HG02610 (cell line): ENCODE measurements around the gene TMEM151B.
A peak's percentile ranks its signal among the peaks of the same experiment; 100 is the strongest.

Experiments
- ATAC-seq: cut with Tn5 transposase; IDR thresholded peaks from one replicate; pipeline ENCODE4 v1.9.1; 2021; ENCODE audit warnings: mild to moderate bottlenecking, moderate library complexity; ENCODE audit not compliant: unreplicated experiment

Gene TMEM151B

GRCh38 chr6:44250067-44250717 is 20.1 kb upstream of the TMEM151B start:
- ATAC-seq = no peak

GRCh38 chr6:44250718-44251123 is 19.5 kb upstream of the TMEM151B start:
- ATAC-seq = no peak

GRCh38 chr6:44251576-44252524 is 18.4 kb upstream of the TMEM151B start:
- no peak for ATAC-seq

GRCh38 chr6:44253307-44254101 is 16.7 kb upstream of the TMEM151B start:
- no peak for ATAC-seq

GRCh38 chr6:44254191-44255104 is 15.8 kb upstream of the TMEM151B start:
- ATAC-seq = no peak

GRCh38 chr6:44255105-44255808 is 15.0 kb upstream of the TMEM151B start:
- no peak for ATAC-seq

- ATAC-seq = no peak
Observed at GRCh38 chr6:44255871-44256774, 14.1 kb upstream of the TMEM151B start.

GRCh38 chr6:44256775-44257024 is 13.6 kb upstream of the TMEM151B start:
- no peak for ATAC-seq

GRCh38 chr6:44257025-44257752 is 13.1 kb upstream of the TMEM151B start, which contains the start of gene SLC35B2:
Gene SLC35B2, minus strand, starts transcription at chr6:44257528. Its CDS starts 118 bp downstream, at chr6:44257410.
- ATAC-seq = peak; percentile 34

GRCh38 chr6:44257753-44258324 is 12.4 kb upstream of the TMEM151B start:
- ATAC-seq = peak; percentile 17

GRCh38 chr6:44258325-44258863 is 11.9 kb upstream of the TMEM151B start:
- ATAC-seq = no peak

- no peak for ATAC-seq
Observed at GRCh38 chr6:44258921-44259320, 11.3 kb upstream of the TMEM151B start.

- no peak for ATAC-seq
Observed at GRCh38 chr6:44260011-44260410, 10.2 kb upstream of the TMEM151B start.

GRCh38 chr6:44260451-44261297 is 9.6 kb upstream of the TMEM151B start:
- ATAC-seq = no peak

- no peak for ATAC-seq
Observed at GRCh38 chr6:44261581-44261980, 8.7 kb upstream of the TMEM151B start.
